Spleen (tissue), 11 donors: ENCODE data around the gene PHACTR2. TPM values are rescaled to one million over a fixed set of nuclear protein-coding genes. Genes with fewer than 3 reads are reported as not detected.

Experiments used
- DNase-seq: peaks from one replicate; pipeline ENCODE4 v3.0.0-alpha.2; 2020
- H3K27ac ChIP-seq, 8 donors: fragments of 200-600 bp; sonication (generic) in 7 of 8; 1 replicate in 4 of 8; 2 replicates in 4 of 8; pipeline versions ENCODE4 v1.5.0 to v1.8.0; 2016 to 2021; ENCODE audit warnings: inconsistent platforms in 4 of 8, mild to moderate bottlenecking in 4 of 8, moderate library complexity in 1 of 8
- H3K27me3 ChIP-seq, 7 donors: fragments of 200-600 bp; sonication (generic) in 6 of 7; replicated peaks in 1 of 7; 1 replicate in 4 of 7; 2 replicates in 3 of 7; pipeline versions ENCODE4 v1.5.0 to v1.8.0; 2016 to 2021; ENCODE audit warnings: inconsistent platforms in 3 of 7, mild to moderate bottlenecking in 1 of 7
- H3K36me3 ChIP-seq, 6 donors: fragments of 200-600 bp; sonication (generic) in 5 of 6; 1 replicate in 4 of 6; 2 replicates in 2 of 6; pipeline versions ENCODE4 v1.5.0 to v1.8.0; 2016 to 2021; ENCODE audit warnings: inconsistent platforms in 2 of 6
- H3K4me1 ChIP-seq, 6 donors: fragments of 200-600 bp; sonication (generic) in 5 of 6; 1 replicate in 3 of 6; 2 replicates in 3 of 6; pipeline versions ENCODE4 v1.5.0 to v1.8.0; 2016 to 2021; ENCODE audit warnings: inconsistent platforms in 3 of 6
- H3K4me3 ChIP-seq, 8 donors: fragments of 200-600 bp; sonication (generic) in 7 of 8; 1 replicate in 4 of 8; 2 replicates in 4 of 8; pipeline versions ENCODE4 v1.5.0 to v1.8.0; 2016 to 2021; ENCODE audit warnings: inconsistent platforms in 4 of 8, mild to moderate bottlenecking in 4 of 8, moderate library complexity in 2 of 8
- H3K9me3 ChIP-seq, 8 donors: fragments of 200-600 bp; sonication (generic) in 7 of 8; 1 replicate in 4 of 8; 2 replicates in 4 of 8; pipeline versions ENCODE4 v1.5.0 to v1.8.0; 2016 to 2021; ENCODE audit warnings: inconsistent platforms in 4 of 8
- CTCF ChIP-seq, 11 experiments: fragments of 200-600 bp in 7 of 11; fragments of 450-650 bp in 4 of 11; sonication (generic) in 4 of 11; IDR thresholded peaks in 8 of 11; conservative IDR thresholded peaks in 3 of 11; 1 replicate in 7 of 11; 2 replicates in 4 of 11; pipeline versions ENCODE4 v1.4.0 to v1.8.0; 2016 to 2021; ENCODE audit warnings: antibody characterized with exemption in 11 of 11, inconsistent platforms in 4 of 11, mild to moderate bottlenecking in 1 of 11
- POLR2A ChIP-seq, 3 donors: fragments of 450-650 bp; IDR thresholded peaks; one replicate each; pipeline ENCODE4 v1.5.1; 2017; ENCODE audit warnings: antibody characterized with exemption in 3 of 3, mild to moderate bottlenecking in 1 of 3
- POLR2AphosphoS5 ChIP-seq, 3 donors: sonication (generic); formaldehyde crosslinking; IDR thresholded peaks; one replicate each; pipeline ENCODE4 v1.5.1; 2017; ENCODE audit warnings: antibody characterized with exemption in 3 of 3
- WGBS, 5 donors: extraction: QIAGEN DNeasy Blood & Tissue Kit in 3 of 5; methylation state at CpG; one replicate each; pipeline versions ENCODE4 v1.1.5 to v1.1.7; 2013 to 2018; 5-methylcytosine and 5-hydroxymethylcytosine counted together
- intact Hi-C: fragments of 100-400 bp; cut with DNase I; formaldehyde crosslinking; loops from one replicate; pipeline ENCODE4 v1.15.0; 2023; ENCODE audit warnings: low total_unique reads
- polyA plus RNA-seq, 3 donors: library from polyadenylated mRNA; stranded (reverse); fragments of 200-250 nt; gene quantifications; one replicate each; pipeline ENCODE4 v1.2.1, GENCODE V29; 2013
- total RNA-seq, 7 donors: library from RNA; depleted of rRNA in 3 of 7; stranded (reverse); fragments of >200 nt in 3 of 7; fragmentation: NEBNext Ultra II Directional in 4 of 7; extraction: Animal tissue kit (Norgen Biotek cat#: 25700) in 4 of 7; gene quantifications; one replicate each; pipeline versions ENCODE4 v1.1.0 to v1.2.1, GENCODE V29; 2016 to 2021
- donor health status: healthy with polysubstance abuse.
- donor health status: DM: no; HTN: no; CAD: no; lungs with moderate emphysema.
- donor health status: DM: no; HTN: no; CAD: no.
- donor health status: Bipolar disorder and iron deficiency.
- donor health status: healthy.
- donor health status: DM: no; HTN: no; CAD: no.
- donor health status: DM: yes; HTN: yes; CAD: no.

PHACTR2 gene
- total and polyA plus RNA-seq, 10 donors: 3.5 to 116 (median 76.1) TPM

- intact Hi-C loops: no loop called here
- no peaks in the 10 kb centered on the region for H3K9me3 ChIP-seq
- peaks cover 0 to 21% (median 7%) of the 10 kb centered on the region in 6 donors for H3K4me1 ChIP-seq
- H3K36me3 ChIP-seq: peaks cover 0 to 68% (median 14%) of the 10 kb centered on the region in 6 donors
- H3K27ac ChIP-seq: no peak overlapping the region
- 75 to 89% (median 86%) methylated on average over 3 of the region's 3 CpGs for WGBS, 5 donors
- H3K4me3 ChIP-seq: no peak overlapping the region
- no peak for DNase-seq
- no peaks in the 10 kb centered on the region for H3K27me3 ChIP-seq
- TF ChIP-seq POLR2A (IDR thresholded peaks at IDR 0.05) (no peak), CTCF (IDR thresholded peaks at IDR 0.05 in 8 of 11, conservative IDR thresholded peaks at IDR 0.05 in 3 of 11) (no peak), POLR2AphosphoS5 (IDR thresholded peaks at IDR 0.05) (no peak)
Observed at GRCh38 chr6:143762126-143762525, 84.4 kb downstream of the PHACTR2 start.

- H3K27me3 ChIP-seq: no peaks in the 10 kb centered on the region
- TF ChIP-seq POLR2AphosphoS5 (IDR thresholded peaks at IDR 0.05) (no peak), POLR2A (IDR thresholded peaks at IDR 0.05) (no peak), CTCF (IDR thresholded peaks at IDR 0.05 in 8 of 11, conservative IDR thresholded peaks at IDR 0.05 in 3 of 11) (no peak)
- peaks cover 0 to 83% (median 18%) of the 10 kb centered on the region in 6 donors for H3K36me3 ChIP-seq
- intact Hi-C loops: no loop called here
- no peak overlapping the region for H3K27ac ChIP-seq
- 90 to 98% (median 93%) methylated on average over 8 of the region's 8 CpGs for WGBS, 5 donors
- peaks cover 0 to under 1% (median 0%) of the 10 kb centered on the region in 6 donors for H3K4me1 ChIP-seq
- H3K9me3 ChIP-seq: no peaks in the 10 kb centered on the region
- no peak for DNase-seq
- H3K4me3 ChIP-seq: no peak overlapping the region
Observed at GRCh38 chr6:143765422-143766184, 87.8 kb downstream of the PHACTR2 start.

GRCh38 chr6:143766185-143766553 is 88.4 kb downstream of the PHACTR2 start:
- 96 to 100% (median 98%) methylated on average over 1 of the region's 1 CpG for whole genome bisulfite sequencing, 5 donors
- TF ChIP-seq POLR2A (IDR thresholded peaks at IDR 0.05) (no peak), POLR2AphosphoS5 (IDR thresholded peaks at IDR 0.05) (no peak), CTCF (IDR thresholded peaks at IDR 0.05 in 8 of 11, conservative IDR thresholded peaks at IDR 0.05 in 3 of 11) (no peak)
- DNase-seq: no peak
- H3K27ac ChIP-seq: no peak overlapping the region
- no peak overlapping the region for H3K4me3 ChIP-seq
- peaks cover 0 to 79% (median 18%) of the 10 kb centered on the region in 6 donors for H3K36me3 ChIP-seq
- intact Hi-C loops: no loop called here
- H3K4me1 ChIP-seq: no peaks in the 10 kb centered on the region
- no peaks in the 10 kb centered on the region for H3K27me3 ChIP-seq
- no peaks in the 10 kb centered on the region for H3K9me3 ChIP-seq

- H3K36me3 ChIP-seq: peaks cover 0 to 78% (median 18%) of the 10 kb centered on the region in 6 donors
- peaks cover 0 to 1% (median 0%) of the 10 kb centered on the region in 6 donors for H3K4me1 ChIP-seq
- whole genome bisulfite sequencing, 5 donors: 88 to 96% (median 95%) methylated on average over 2 of the region's 2 CpGs
- intact Hi-C loops: no loop called here
- H3K27me3 ChIP-seq: no peaks in the 10 kb centered on the region
- no peaks in the 10 kb centered on the region for H3K9me3 ChIP-seq
- DNase-seq: no peak
- no peak overlapping the region for H3K4me3 ChIP-seq
- no peak overlapping the region for H3K27ac ChIP-seq
- TF ChIP-seq POLR2AphosphoS5 (IDR thresholded peaks at IDR 0.05) (no peak), POLR2A (IDR thresholded peaks at IDR 0.05) (no peak), CTCF (IDR thresholded peaks at IDR 0.05 in 8 of 11, conservative IDR thresholded peaks at IDR 0.05 in 3 of 11) (no peak)
Observed at GRCh38 chr6:143767433-143767832, 89.7 kb downstream of the PHACTR2 start.
